K562 (cell line): ENCODE data around the gene NRM. TPM values are rescaled to one million over a fixed set of nuclear protein-coding genes. Genes with fewer than 3 reads are reported as not detected.

Experiments
- CREB1 ChIP-seq, 2 experiments: sonication (generic) in 1 of 2; formaldehyde crosslinking in 1 of 2; IDR thresholded peaks; 2 replicates each; pipeline versions ENCODE4 v1.6.1 to v1.8.0; 2012 to 2022; ENCODE audit warnings: inconsistent platforms in 1 of 2, mild to moderate bottlenecking in 1 of 2, missing genetic modification reagents in 1 of 2, moderate library complexity in 1 of 2
- EZH2 ChIP-seq: IDR thresholded peaks from 2 replicates; pipeline ENCODE4 v1.6.1; 2012; ENCODE audit warnings: low read depth, mild to moderate bottlenecking, inconsistent platforms, low read length, borderline replicate concordance
- HMG20B ChIP-seq: fragments of 250-450 bp; sonication (Bioruptor Pico); IDR thresholded peaks from 2 replicates; pipeline ENCODE4 v1.5.0; 2021; ENCODE audit warnings: mild to moderate bottlenecking
- ILF3 ChIP-seq: fragments of 450-650 bp; IDR thresholded peaks from 2 replicates; pipeline ENCODE4 v1.6.1; 2018; ENCODE audit warnings: antibody characterized with exemption, mild to moderate bottlenecking, moderate library complexity, borderline replicate concordance
- JUNB ChIP-seq: fragments of 450-650 bp; formaldehyde crosslinking; conservative IDR thresholded peaks from 2 replicates; pipeline ENCODE4 v1.4.0; 2020; ENCODE audit warnings: mild to moderate bottlenecking
- KAT7 ChIP-seq: sonication (generic); formaldehyde crosslinking; IDR thresholded peaks from 2 replicates; pipeline ENCODE4 v1.8.0; 2022; ENCODE audit warnings: missing genetic modification reagents, mild to moderate bottlenecking, borderline replicate concordance
- NCOR1 ChIP-seq: fragments of 450-650 bp; IDR thresholded peaks from 2 replicates; pipeline ENCODE4 v1.6.1; 2016; ENCODE audit warnings: mild to moderate bottlenecking, moderate library complexity
- PHF8 ChIP-seq: fragments of 200-600 bp; sonication (generic); IDR thresholded peaks from 2 replicates; pipeline ENCODE4 v1.6.1; 2012; ENCODE audit warnings: mixed run types, mild to moderate bottlenecking, inconsistent platforms, low read length, moderate library complexity, borderline replicate concordance
- POLR2B ChIP-seq: fragments of 450-650 bp; IDR thresholded peaks from 2 replicates; pipeline ENCODE4 v1.6.1; 2018; ENCODE audit warnings: low read depth; ENCODE audit not compliant: partially characterized antibody
- RBM25 ChIP-seq: fragments of 200-400 bp; formaldehyde crosslinking; IDR thresholded peaks from 2 replicates; pipeline ENCODE4 v1.6.1; 2018; ENCODE audit warnings: low read length, low read depth, moderate library complexity; ENCODE audit not compliant: severe bottlenecking
- RBM39 ChIP-seq: fragments of 200-400 bp; formaldehyde crosslinking; optimal IDR thresholded peaks from 2 replicates; pipeline ENCODE3; 2018; ENCODE audit warnings: low read depth, low read length
- TEAD1 ChIP-seq, 2 experiments: fragments of 450-650 bp in 1 of 2; sonication (generic) in 1 of 2; formaldehyde crosslinking; IDR thresholded peaks; 2 replicates each; pipeline versions ENCODE4 v1.4.0 to v1.8.0; 2020 to 2022; ENCODE audit warnings: mild to moderate bottlenecking in 2 of 2, missing genetic modification reagents in 1 of 2
- ZBTB17 ChIP-seq: fragments of 450-650 bp; formaldehyde crosslinking; IDR thresholded peaks from 2 replicates; pipeline ENCODE4 v1.4.0; 2020; ENCODE audit warnings: mild to moderate bottlenecking
- ZNF354B ChIP-seq: fragments of 250-450 bp; sonication (Bioruptor Pico); IDR thresholded peaks from 2 replicates; pipeline ENCODE4 v1.4.0; 2020
- ZNF77 ChIP-seq: fragments of 250-450 bp; sonication (Bioruptor Pico); IDR thresholded peaks from 2 replicates; pipeline ENCODE4 v1.5.0; 2020
- polyA plus RNA-seq, 8 experiments: library from polyadenylated mRNA; depleted of rRNA in 4 of 8; stranded (reverse) in 5 of 8; unstranded in 3 of 8; fragments of >200 nt; fragmentation: Nextera tagmentation in 2 of 8; fragmentation: Illumina TruSeq in 1 of 8; extraction: Ambion mirVana in 2 of 8; extraction: Trizol in 1 of 8; gene quantifications; 2 replicates each; pipeline versions ENCODE4 v1.2.1 to v1.2.3, GENCODE V29; 2011 to 2014; ENCODE audit warnings: inconsistent platforms in 1 of 8, missing spikeins in 1 of 8
- total RNA-seq, 7 experiments: library from RNA; depleted of rRNA in 6 of 7; stranded (reverse); fragments of >200 nt in 6 of 7; fragmentation: Illumina TruSeq in 2 of 7; extraction: Trizol in 2 of 7; gene quantifications; 2 replicates each; pipeline versions ENCODE4 v1.2.1 to v1.2.3, GENCODE V29; 2011 to 2021; ENCODE audit warnings: low replicate concordance in 1 of 7
- TF ChIP-seq, protein P1 (sequence below): fragments of 200-800 bp; sonication (Bioruptor generic); IDR thresholded peaks from 2 replicates; pipeline ENCODE4 v1.6.1; 2016; ENCODE audit warnings: missing genetic modification characterization, missing compliant biosample characterization
- TF ChIP-seq, protein P2 (sequence below): fragments of 250-450 bp; sonication (Bioruptor Pico); IDR thresholded peaks from 2 replicates; pipeline ENCODE4 v1.6.1; 2021; ENCODE audit warnings: mild to moderate bottlenecking
- TF ChIP-seq, protein P3 (sequence below): fragments of 450-650 bp; IDR thresholded peaks from 2 replicates; pipeline ENCODE4 v1.6.1; 2017; ENCODE audit warnings: antibody characterized with exemption, mild to moderate bottlenecking

Gene NRM
- total and polyA plus RNA-seq, 9 of the 15 experiments (the other 6 are each of a cell fraction or from before 2014, with no cell fraction given) = 9.7 to 58.2 (median 18.1) TPM

DNA sequence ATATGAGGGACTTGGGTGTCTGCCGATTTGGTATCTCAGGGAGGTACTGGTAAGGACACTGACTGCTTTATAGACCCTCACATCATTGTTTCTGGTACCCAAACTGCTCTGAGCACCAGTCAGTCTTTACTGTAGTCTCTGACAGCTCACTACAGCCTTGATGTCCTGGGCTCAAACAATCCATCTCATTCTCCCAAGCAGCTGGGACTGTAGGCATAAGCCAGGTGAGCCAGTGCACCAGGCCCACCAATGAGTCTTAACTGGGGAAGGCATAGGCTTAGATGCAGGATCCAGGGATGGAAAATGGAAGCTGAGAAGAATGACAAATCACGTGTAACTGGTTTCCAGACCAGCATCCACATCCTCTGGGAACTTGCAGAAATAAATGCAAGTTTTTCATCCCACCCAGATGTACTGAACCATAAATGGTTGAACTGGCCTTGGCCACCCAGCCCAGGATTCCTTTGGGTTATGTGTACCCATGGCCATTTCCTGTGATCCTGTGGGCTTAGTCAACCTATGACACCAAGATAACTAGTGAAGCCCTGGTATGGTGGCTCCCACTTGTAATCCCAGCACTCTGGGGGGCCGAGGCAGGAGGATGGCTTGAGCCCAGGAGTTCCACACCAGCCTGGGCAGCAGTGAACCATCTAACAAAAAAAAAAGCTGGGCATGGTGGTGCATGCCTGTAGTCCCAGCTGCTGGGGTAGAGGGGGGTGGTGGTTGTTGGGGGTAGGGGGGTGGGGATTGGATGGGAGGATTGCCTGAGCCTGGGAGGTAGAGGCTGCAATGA, 35.1 kb upstream of the NRM start (continued):
- TF ChIP-seq, protein P1, sequence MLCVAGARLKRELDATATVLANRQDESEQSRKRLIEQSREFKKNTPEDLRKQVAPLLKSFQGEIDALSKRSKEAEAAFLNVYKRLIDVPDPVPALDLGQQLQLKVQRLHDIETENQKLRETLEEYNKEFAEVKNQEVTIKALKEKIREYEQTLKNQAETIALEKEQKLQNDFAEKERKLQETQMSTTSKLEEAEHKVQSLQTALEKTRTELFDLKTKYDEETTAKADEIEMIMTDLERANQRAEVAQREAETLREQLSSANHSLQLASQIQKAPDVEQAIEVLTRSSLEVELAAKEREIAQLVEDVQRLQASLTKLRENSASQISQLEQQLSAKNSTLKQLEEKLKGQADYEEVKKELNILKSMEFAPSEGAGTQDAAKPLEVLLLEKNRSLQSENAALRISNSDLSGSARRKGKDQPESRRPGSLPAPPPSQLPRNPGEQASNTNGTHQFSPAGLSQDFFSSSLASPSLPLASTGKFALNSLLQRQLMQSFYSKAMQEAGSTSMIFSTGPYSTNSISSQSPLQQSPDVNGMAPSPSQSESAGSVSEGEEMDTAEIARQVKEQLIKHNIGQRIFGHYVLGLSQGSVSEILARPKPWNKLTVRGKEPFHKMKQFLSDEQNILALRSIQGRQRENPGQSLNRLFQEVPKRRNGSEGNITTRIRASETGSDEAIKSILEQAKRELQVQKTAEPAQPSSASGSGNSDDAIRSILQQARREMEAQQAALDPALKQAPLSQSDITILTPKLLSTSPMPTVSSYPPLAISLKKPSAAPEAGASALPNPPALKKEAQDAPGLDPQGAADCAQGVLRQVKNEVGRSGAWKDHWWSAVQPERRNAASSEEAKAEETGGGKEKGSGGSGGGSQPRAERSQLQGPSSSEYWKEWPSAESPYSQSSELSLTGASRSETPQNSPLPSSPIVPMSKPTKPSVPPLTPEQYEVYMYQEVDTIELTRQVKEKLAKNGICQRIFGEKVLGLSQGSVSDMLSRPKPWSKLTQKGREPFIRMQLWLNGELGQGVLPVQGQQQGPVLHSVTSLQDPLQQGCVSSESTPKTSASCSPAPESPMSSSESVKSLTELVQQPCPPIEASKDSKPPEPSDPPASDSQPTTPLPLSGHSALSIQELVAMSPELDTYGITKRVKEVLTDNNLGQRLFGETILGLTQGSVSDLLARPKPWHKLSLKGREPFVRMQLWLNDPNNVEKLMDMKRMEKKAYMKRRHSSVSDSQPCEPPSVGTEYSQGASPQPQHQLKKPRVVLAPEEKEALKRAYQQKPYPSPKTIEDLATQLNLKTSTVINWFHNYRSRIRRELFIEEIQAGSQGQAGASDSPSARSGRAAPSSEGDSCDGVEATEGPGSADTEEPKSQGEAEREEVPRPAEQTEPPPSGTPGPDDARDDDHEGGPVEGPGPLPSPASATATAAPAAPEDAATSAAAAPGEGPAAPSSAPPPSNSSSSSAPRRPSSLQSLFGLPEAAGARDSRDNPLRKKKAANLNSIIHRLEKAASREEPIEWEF = no peak
- TF ChIP-seq ZNF354B (CRISPR knock-in tag) (no peak), ZNF77 (CRISPR knock-in tag) (peak; percentile 92), POLR2B (peak; percentile 95), JUNB (CRISPR knock-in tag) (no peak), HMG20B (CRISPR knock-in tag) (no peak), CREB1 (IDR thresholded peaks at IDR 0.05) (0 out of 2 replicates have a peak, but pooled peaks have one; percentile 6), CREB1 (CRISPR knock-in tag; IDR thresholded peaks at IDR 0.05) (no peak), EZH2 (no peak), RBM39 (peak; percentile 93), ILF3 (peak; percentile 92), PHF8 (no peak), ZBTB17 (CRISPR knock-in tag) (0 out of 2 replicates have a peak, but pooled peaks have one; percentile 50), TEAD1 (CRISPR knock-in tag; IDR thresholded peaks at IDR 0.05) (0 out of 4 replicates have a peak, but pooled peaks of 1 of the 2 experiments have one; percentile 43), NCOR1 (peak; percentile 29; the same call in 1 of the 2 replicates), KAT7 (no peak), RBM25 (no peak)
- TF ChIP-seq, protein P2, sequence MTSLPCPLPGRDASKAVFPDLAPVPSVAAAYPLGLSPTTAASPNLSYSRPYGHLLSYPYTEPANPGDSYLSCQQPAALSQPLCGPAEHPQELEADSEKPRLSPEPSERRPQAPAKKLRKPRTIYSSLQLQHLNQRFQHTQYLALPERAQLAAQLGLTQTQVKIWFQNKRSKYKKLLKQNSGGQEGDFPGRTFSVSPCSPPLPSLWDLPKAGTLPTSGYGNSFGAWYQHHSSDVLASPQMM (CRISPR knock-in tag) = no peak
- TF ChIP-seq, protein P3, sequence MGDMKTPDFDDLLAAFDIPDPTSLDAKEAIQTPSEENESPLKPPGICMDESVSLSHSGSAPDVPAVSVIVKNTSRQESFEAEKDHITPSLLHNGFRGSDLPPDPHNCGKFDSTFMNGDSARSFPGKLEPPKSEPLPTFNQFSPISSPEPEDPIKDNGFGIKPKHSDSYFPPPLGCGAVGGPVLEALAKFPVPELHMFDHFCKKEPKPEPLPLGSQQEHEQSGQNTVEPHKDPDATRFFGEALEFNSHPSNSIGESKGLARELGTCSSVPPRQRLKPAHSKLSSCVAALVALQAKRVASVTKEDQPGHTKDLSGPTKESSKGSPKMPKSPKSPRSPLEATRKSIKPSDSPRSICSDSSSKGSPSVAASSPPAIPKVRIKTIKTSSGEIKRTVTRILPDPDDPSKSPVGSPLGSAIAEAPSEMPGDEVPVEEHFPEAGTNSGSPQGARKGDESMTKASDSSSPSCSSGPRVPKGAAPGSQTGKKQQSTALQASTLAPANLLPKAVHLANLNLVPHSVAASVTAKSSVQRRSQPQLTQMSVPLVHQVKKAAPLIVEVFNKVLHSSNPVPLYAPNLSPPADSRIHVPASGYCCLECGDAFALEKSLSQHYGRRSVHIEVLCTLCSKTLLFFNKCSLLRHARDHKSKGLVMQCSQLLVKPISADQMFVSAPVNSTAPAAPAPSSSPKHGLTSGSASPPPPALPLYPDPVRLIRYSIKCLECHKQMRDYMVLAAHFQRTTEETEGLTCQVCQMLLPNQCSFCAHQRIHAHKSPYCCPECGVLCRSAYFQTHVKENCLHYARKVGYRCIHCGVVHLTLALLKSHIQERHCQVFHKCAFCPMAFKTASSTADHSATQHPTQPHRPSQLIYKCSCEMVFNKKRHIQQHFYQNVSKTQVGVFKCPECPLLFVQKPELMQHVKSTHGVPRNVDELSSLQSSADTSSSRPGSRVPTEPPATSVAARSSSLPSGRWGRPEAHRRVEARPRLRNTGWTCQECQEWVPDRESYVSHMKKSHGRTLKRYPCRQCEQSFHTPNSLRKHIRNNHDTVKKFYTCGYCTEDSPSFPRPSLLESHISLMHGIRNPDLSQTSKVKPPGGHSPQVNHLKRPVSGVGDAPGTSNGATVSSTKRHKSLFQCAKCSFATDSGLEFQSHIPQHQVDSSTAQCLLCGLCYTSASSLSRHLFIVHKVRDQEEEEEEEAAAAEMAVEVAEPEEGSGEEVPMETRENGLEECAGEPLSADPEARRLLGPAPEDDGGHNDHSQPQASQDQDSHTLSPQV = no peak; the same call in 1 of the 2 replicates
